GM19438 (cell line): Measurements from ENCODE around the gene MAFG.

Source experiments
- ATAC-seq: cut with Tn5 transposase; IDR thresholded peaks from one replicate; pipeline ENCODE4 v1.9.1; 2021; ENCODE audit warnings: low read depth; ENCODE audit not compliant: unreplicated experiment

Gene MAFG

GRCh38 chr17:81901167-81902022, 26.1 kb downstream of the MAFG start:
- ATAC-seq = no peak

GRCh38 chr17:81900181-81900820, 27.2 kb downstream of the MAFG start:
- ATAC-seq = no peak

DNA sequence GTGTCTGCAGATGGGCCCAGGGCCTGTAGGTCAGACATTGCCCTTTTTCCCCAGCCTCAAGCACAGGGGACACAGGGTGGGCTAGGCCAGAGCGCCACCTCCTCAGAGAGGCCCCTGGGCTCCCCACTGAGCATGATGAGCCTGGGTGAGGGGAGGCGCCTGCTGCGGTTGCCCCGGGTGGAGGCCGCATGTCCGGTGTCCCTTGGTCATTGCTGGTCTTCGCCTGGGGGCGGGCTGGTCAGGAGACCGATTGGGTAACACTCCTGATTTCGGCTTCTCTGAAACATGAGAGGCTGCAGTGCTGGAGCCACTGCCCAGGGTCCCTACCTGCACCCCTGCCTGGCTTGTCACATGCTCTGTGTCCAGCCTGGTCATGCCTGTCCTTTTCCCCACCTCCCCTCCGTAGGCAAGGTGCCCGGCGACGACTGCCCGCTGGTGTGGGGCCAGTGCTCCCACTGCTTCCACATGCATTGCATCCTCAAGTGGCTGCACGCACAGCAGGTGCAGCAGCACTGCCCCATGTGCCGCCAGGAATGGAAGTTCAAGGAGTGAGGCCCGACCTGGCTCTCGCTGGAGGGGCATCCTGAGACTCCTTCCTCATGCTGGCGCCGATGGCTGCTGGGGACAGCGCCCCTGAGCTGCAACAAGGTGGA, 27.9 kb downstream of the MAFG start:
- ATAC-seq = no peak

- ATAC-seq = no peak
Observed at GRCh38 chr17:81898885-81899284, 28.6 kb downstream of the MAFG start.

GRCh38 chr17:81898029-81898866, 29.3 kb downstream of the MAFG start:
- no peak for ATAC-seq

- ATAC-seq = no peak
Observed at GRCh38 chr17:81895400-81895799, 32.1 kb downstream of the MAFG start.

DNA sequence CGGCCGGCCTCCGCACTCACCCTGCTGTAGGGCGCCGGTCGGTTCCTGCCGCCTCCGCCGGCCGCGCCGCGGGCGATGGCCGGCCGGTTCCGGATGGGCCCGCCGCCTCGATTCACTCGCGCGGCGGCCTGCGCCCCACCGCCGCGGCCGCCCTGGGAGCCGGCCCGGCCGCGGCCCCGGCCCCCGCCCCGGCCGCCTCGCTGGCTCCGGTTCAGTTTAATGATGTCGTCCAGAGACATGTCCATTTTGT, 36.3 kb downstream of the MAFG start:
- ATAC-seq = peak; percentile 2

GRCh38 chr17:81890447-81891302, 36.9 kb downstream of the MAFG start:
- ATAC-seq = no peak

DNA sequence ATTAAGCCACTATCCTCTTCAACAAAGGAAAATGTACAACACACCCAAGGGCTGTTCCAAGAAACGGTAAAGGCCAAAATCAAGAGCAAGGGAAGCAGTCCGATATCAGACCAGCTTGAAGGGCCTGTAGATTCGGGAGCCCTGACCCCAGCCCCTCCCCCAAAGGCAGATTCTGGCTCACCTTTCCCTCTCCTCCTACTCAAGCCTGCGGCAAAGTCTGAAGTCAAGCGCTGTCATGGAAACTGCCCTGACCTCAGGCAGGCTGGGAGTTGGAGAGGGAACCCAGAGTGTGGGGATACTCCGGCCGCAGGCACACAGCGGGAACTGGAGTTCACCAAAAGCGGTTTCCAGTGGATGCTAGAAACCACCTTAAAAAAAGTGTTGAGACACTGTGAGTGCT, 37.9 kb downstream of the MAFG start:
- ATAC-seq = no peak

DNA sequence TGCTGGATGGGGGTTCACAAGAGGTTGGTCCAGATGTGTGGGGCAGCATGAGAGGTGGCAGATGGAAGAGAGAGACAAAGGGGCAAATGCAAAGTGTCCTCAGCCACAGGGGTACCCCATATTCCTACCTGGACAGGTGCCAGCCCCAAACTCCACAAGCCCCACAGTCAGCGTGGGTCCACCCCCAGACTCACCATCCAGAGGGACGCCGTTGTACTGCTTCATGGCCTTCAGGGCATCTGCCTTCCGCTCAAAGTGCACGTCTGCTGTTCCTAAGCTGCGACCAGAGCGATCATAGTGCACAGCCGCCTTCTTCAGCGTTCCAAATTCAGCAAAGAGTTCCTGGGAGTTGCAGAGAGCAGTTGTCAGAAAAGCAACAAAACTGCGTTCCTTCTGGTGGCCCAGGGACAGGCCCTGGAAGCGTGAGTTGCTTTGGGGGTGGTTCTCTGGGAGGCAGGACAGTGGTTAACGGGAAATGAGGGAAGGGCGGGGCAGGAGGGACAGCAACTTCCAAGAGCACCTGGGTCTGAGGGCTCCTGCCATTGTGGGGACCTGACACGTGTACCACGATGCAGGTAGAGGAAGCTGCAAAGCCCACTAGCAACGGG, 38.4 kb downstream of the MAFG start:
- ATAC-seq = no peak

GRCh38 chr17:81888105-81888987, 39.2 kb downstream of the MAFG start:
- ATAC-seq = no peak

- ATAC-seq = no peak
Observed at GRCh38 chr17:81885869-81886548, 41.5 kb downstream of the MAFG start.

- ATAC-seq = no peak
Observed at GRCh38 chr17:81885454-81885853, 42.1 kb downstream of the MAFG start.

DNA sequence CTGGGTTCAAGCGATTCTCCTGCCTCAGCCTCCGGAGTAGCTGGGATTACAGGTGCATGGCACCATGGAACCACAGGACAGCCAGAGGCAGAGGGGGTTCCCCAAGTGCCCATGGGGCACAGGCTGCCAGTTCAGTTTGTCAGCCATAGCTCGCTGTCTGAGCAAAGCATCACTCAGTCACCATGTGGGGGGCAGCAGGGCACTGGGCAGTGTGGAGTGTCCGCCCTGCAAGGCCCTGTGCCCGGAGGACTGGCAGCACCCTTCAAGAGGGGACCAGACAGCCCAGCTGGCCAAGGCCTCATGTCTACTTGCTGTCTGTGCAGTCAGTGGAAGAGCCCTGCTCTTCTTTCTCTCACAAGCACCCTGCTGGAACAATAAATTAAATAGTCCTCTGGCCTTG, 42.6 kb downstream of the MAFG start:
- ATAC-seq = no peak

- ATAC-seq = no peak
Observed at GRCh38 chr17:81884520-81884919, 43.0 kb downstream of the MAFG start.

DNA sequence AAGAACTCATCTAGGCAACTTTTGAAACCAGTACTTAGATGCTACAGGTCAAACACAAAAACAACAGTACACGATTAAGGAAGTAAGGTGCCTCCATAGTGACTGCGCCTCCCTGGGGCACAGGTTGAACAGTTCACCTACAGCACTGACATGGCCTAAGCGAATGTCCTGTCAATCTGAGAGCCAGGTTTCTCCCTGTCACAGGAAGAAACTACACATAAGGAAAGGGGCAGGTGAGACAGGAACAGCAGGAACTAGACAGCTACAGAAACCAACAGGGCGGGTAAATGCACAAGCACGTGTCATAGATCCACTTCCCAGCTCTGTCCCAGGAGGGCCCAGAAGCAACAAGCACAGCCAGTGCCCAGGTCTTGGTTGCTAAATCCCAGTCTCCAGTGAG, 48.4 kb downstream of the MAFG start:
- no peak for ATAC-seq

GRCh38 chr17:81878294-81878693, 49.2 kb downstream of the MAFG start:
- no peak for ATAC-seq

GRCh38 chr17:81877569-81877968, 50.0 kb downstream of the MAFG start:
- no peak for ATAC-seq
